A673 (cell line): Measurements from ENCODE around the gene OSM. TPM values are rescaled to one million over a fixed set of nuclear protein-coding genes. Genes with fewer than 3 reads are reported as not detected.

Experiments used
- BruUV-seq: library from RNA; stranded (reverse); fragments of 400-500 nt; replicated peaks from 2 replicates; lab custom pipeline; 2021; lab: Mats Ljungman, UMichigan
- CTCF ChIA-PET: fragments of 300-600 bp; sonication (Branson Sonifier 250); formaldehyde crosslinking; loops from one replicate; lab custom pipeline; 2022; ENCODE audit warnings: antibody characterized with exemption; lab: Charles Lee
- POLR2A ChIA-PET: fragments of 300-600 bp; sonication (Branson Sonifier 250); formaldehyde crosslinking; loops from one replicate; lab custom pipeline; 2022; ENCODE audit warnings: antibody characterized with exemption; ENCODE audit not compliant: low non-redundant PET; lab: Charles Lee
- DNase-seq: peaks from one replicate; pipeline ENCODE4 v3.0.0-alpha.2; 2015; ENCODE audit warnings: low spot score
- H3K27ac ChIP-seq: fragments of 200-600 bp; sonication (generic); 2 replicates; pipeline ENCODE4 v1.5.1; 2016; ENCODE audit warnings: mixed run types, low read depth, mild to moderate bottlenecking, mixed read lengths, antibody characterized with exemption, low read length; ENCODE audit not compliant: poor library complexity, severe bottlenecking
- H3K27me3 ChIP-seq: fragments of 200-600 bp; sonication (generic); replicated peaks from 2 replicates; pipeline ENCODE4 v1.6.1; 2017; ENCODE audit warnings: mixed run types, low read depth, mild to moderate bottlenecking, mixed read lengths, antibody characterized with exemption, low read length; ENCODE audit not compliant: insufficient read depth, poor library complexity
- H3K36me3 ChIP-seq: fragments of 200-600 bp; sonication (generic); 2 replicates; pipeline ENCODE4 v1.6.1; 2016; ENCODE audit warnings: mixed run types, mild to moderate bottlenecking, mixed read lengths, antibody characterized with exemption, low read length; ENCODE audit not compliant: insufficient read depth, poor library complexity, severe bottlenecking
- H3K4me1 ChIP-seq: fragments of 200-600 bp; sonication (generic); 2 replicates; pipeline ENCODE4 v1.6.1; 2017; ENCODE audit warnings: mixed run types, mild to moderate bottlenecking, mixed read lengths, antibody characterized with exemption, low read length; ENCODE audit not compliant: insufficient read depth, poor library complexity, severe bottlenecking
- H3K4me3 ChIP-seq: fragments of 200-600 bp; sonication (generic); 2 replicates; pipeline ENCODE4 v1.5.1; 2016; ENCODE audit warnings: low read depth, mixed run types, mild to moderate bottlenecking, mixed read lengths, low read length; ENCODE audit not compliant: poor library complexity, severe bottlenecking
- H3K9me3 ChIP-seq: fragments of 200-600 bp; sonication (generic); 2 replicates; pipeline ENCODE4 v1.6.1; 2016; ENCODE audit warnings: mixed run types, low read depth, mild to moderate bottlenecking, mixed read lengths, antibody characterized with exemption, low read length; ENCODE audit not compliant: poor library complexity, severe bottlenecking
- CTCF ChIP-seq: fragments of 300-800, 200-600 bp; sonication (generic); conservative IDR thresholded peaks from 2 replicates; pipeline ENCODE4 v1.5.1; 2017; ENCODE audit warnings: low read depth, mild to moderate bottlenecking, antibody characterized with exemption, low read length, moderate library complexity, mixed read lengths
- EZH2 ChIP-seq: fragments of 200-600 bp; sonication (generic); IDR thresholded peaks from 2 replicates; pipeline ENCODE4 v1.6.1; 2017; ENCODE audit warnings: borderline replicate concordance, low read depth, mild to moderate bottlenecking, mixed read lengths, antibody characterized with exemption, low read length; ENCODE audit not compliant: poor library complexity, severe bottlenecking
- intact Hi-C: fragments of 100-400 bp; cut with micrococcal nuclease; formaldehyde crosslinking; loops from one replicate; pipeline ENCODE4 v1.10.0; 2022; ENCODE audit not compliant: unreplicated experiment
- total RNA-seq: library from RNA; stranded (reverse); gene quantifications from 2 replicates; pipeline ENCODE4 v1.2.3, GENCODE V29; 2021

Gene OSM
- total RNA-seq, 1 experiment from 2014 or later = not detected

DNA sequence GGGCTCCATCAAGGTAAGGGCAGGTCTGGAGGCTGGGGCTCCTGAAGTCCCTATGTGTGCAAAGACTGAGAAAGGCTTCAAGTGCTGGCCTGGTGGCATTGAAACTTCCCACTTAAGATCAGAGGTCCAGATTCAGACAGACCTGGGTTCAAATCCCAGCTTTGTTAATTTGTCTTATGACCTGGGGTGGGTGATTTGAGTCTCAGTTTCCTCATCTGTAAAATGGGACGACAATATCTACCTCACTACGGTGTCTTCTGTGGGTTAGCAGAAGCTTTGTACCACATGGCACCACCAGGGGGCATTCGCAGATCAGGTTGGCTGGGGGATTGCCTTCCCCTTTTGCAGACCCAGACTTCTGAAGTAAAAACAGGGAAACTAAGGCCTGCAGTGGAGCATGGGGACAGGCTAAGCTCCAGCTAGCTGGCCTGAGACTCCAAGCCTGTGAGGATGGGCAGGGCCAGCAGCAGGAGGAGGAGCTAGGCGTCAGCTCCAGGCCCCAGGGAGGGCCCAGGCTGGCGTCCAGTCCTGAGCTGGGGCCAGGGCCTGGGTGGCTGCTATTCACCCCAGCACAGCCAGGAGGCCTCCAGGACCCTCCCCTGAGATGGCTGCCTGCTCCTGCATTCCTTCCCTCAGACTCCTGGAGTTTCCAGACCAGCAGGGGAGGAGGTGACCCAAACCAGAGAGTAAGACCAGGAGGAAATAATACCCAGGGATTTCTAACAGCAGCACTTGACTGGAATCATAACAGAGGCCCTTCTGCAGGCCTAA lies 21.2 kb upstream of the OSM start:
- Histone ChIP-seq H3K27me3 (no peaks in the 10 kb centered on the region), H3K4me3 (no peak overlapping the region), H3K36me3 (no peaks in the 10 kb centered on the region), H3K4me1 (peaks cover 26% of the 10 kb centered on the region), H3K27ac (no peak overlapping the region), H3K9me3 (no peaks in the 10 kb centered on the region)
- intact Hi-C loops = loop anchor here (1.0 to 10.0 kb wide), 6 partner anchors 25 to 317 kb away; partner anchors contain the start of gene TCN2
- BruUV-seq = no TSS peak
- TF ChIP-seq EZH2 (no peak), CTCF (peak; percentile 88)
- CTCF ChIA-PET = interaction anchor here (0.6 to 1.6 kb wide), 8 partner anchors 10 to 268 kb away, joined by 3 to 11 read pairs (median 4); partner anchors contain the start of genes CCDC157, RNF215 and SF3A1
- POLR2A ChIA-PET = interaction anchor here (0.6 kb wide), 1 partner anchor 97 kb away, joined by 7 read pairs; no protein-coding TSS in a partner anchor
- DNase-seq = peak; percentile 87

DNA sequence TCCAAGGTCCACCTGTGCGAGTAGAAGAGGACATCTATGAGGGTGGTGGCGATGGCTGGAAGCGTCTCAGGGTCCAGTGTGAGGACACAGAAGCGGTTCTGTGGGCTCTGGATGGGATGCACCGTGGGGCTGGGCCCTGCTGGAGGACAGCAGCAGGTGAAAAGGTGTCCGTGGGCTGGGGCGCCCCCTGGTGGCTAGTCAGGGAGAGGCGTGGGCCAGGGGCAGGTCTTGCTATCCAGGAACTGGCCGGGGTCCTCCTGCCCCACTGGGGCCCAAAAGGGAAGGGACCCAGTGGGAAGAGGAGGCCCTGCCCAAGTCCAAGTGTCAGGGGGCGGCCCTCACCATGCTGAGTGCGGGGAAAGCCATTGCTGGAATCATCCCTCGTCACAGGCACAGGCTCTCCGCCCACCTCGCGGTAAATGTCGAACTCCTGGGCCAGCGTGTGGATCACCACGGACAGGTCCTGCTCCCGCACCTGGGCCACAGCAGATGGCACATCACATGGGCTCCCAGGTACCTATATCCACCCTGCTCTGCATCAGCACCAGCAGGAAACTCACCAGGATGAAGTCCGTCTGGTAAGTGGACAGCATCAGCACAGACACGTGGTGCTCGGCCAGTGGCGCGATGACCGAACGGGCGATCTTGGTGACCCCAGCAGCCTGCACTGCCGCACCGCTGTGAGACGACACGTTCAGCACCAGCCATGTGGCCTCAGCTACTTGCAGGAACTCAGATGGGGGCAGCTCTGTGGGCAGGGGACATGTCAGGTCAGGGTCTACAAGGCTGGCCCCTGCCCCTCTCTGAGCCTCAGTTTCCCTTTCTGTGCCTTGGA lies 20.4 kb upstream of the OSM start:
- Histone ChIP-seq H3K27ac (no peak overlapping the region), H3K4me1 (peaks cover 26% of the 10 kb centered on the region), H3K27me3 (no peaks in the 10 kb centered on the region), H3K4me3 (no peak overlapping the region), H3K36me3 (no peaks in the 10 kb centered on the region), H3K9me3 (no peaks in the 10 kb centered on the region)
- ChIA-PET CTCF (interaction anchor here (0.6 to 1.6 kb wide), 6 partner anchors 9 to 231 kb away, joined by 3 to 11 read pairs (median 6); partner anchors contain the start of gene RNF215), POLR2A (interaction anchor here (0.6 kb wide), 1 partner anchor 98 kb away, joined by 7 read pairs; no protein-coding TSS in a partner anchor)
- no TSS peak for BruUV-seq
- peak; percentile 58 for DNase-seq
- TF ChIP-seq CTCF (peak; percentile 93), EZH2 (no peak)
- intact Hi-C loops = loop anchor here (1.0 to 10.0 kb wide), 5 partner anchors 24 to 318 kb away; partner anchors contain the start of gene TCN2

GRCh38 chr22:30286331-30286730 lies 19.7 kb upstream of the OSM start:
- no peak for TF ChIP-seq CTCF
- TF ChIP-seq EZH2 = no peak
- H3K27me3 ChIP-seq = no peaks in the 10 kb centered on the region
- no peaks in the 10 kb centered on the region for H3K9me3 ChIP-seq
- BruUV-seq = no TSS peak
- POLR2A ChIA-PET = no interaction called here
- no peak overlapping the region for H3K27ac ChIP-seq
- CTCF ChIA-PET = interaction anchor here (0.6 kb wide), 1 partner anchor 111 kb away, joined by 4 read pairs; no protein-coding TSS in a partner anchor
- H3K4me3 ChIP-seq = no peak overlapping the region
- intact Hi-C loops = loop anchor here (5.0 to 10.0 kb wide), 3 partner anchors 136 to 318 kb away; partner anchors contain the start of gene TCN2
- peaks cover 26% of the 10 kb centered on the region for H3K4me1 ChIP-seq
- no peaks in the 10 kb centered on the region for H3K36me3 ChIP-seq
- no peak for DNase-seq
